SKM-1 (cell line): ENCODE results near the gene FAM168B.
"Not testable (repeated sequence)": the region's sequence is repeated elsewhere in the genome, so short reads cannot be mapped to it uniquely, and the experiment has no call there.

ENCODE experiments used
- DNase-seq: peaks from one replicate; lab custom pipeline; 2025; ENCODE audit not compliant: unreplicated experiment; lab: John Stamatoyannopoulos, UW

Gene FAM168B

GRCh38 chr2:131103165-131103564 lies 9.9 kb upstream of the FAM168B start:
- DNase-seq: no peak

GRCh38 chr2:131094463-131095281 lies 1.4 kb upstream of the FAM168B start:
- no peak for DNase-seq

- DNase-seq: no peak
Observed at GRCh38 chr2:131093696-131094462, 619 bp upstream of the FAM168B start.

- DNase-seq: no peak
Observed at GRCh38 chr2:131092458-131093005, 728 bp downstream of the FAM168B start.

GRCh38 chr2:131085646-131086045 lies 7.6 kb downstream of the FAM168B start:
- DNase-seq: no peak

GRCh38 chr2:131081190-131081589 lies 12.1 kb downstream of the FAM168B start:
- no peak for DNase-seq

GRCh38 chr2:131079931-131080330 lies 13.3 kb downstream of the FAM168B start:
- DNase-seq: not testable (repeated sequence)

GRCh38 chr2:131077966-131078365 lies 15.3 kb downstream of the FAM168B start:
- no peak for DNase-seq

GRCh38 chr2:131077182-131077846 lies 15.9 kb downstream of the FAM168B start:
- no peak for DNase-seq

- DNase-seq: no peak
Observed at GRCh38 chr2:131076707-131077106, 16.6 kb downstream of the FAM168B start.

GRCh38 chr2:131075578-131075977 lies 17.7 kb downstream of the FAM168B start:
- not testable (repeated sequence) for DNase-seq

- DNase-seq: not testable (repeated sequence)
Observed at GRCh38 chr2:131068172-131068571, 25.1 kb downstream of the FAM168B start.

GRCh38 chr2:131067465-131068125 lies 25.7 kb downstream of the FAM168B start:
- no peak for DNase-seq

GRCh38 chr2:131064589-131065512 lies 28.4 kb downstream of the FAM168B start:
- DNase-seq: no peak

GRCh38 chr2:131063501-131064283 lies 29.6 kb downstream of the FAM168B start:
- no peak for DNase-seq

- DNase-seq: no peak
Observed at GRCh38 chr2:131058920-131059319, 34.3 kb downstream of the FAM168B start.

- DNase-seq: no peak
Observed at GRCh38 chr2:131058214-131058843, 34.9 kb downstream of the FAM168B start.

GRCh38 chr2:131056932-131057287 lies 36.4 kb downstream of the FAM168B start:
- DNase-seq: no peak
